K562 (cell line): ENCODE results near the gene TPM4. TPM values are rescaled to one million over a fixed set of nuclear protein-coding genes. Genes with fewer than 3 reads are reported as not detected.

Experiments
- HLTF ChIP-seq: fragments of 450-650 bp; IDR thresholded peaks from 2 replicates; pipeline ENCODE4 v1.6.1; 2016
- MAX ChIP-seq: sonication (generic); formaldehyde crosslinking; IDR thresholded peaks from 2 replicates; pipeline ENCODE4 v1.9.0; 2022; ENCODE audit warnings: mild to moderate bottlenecking, missing genetic modification reagents
- MEF2A ChIP-seq: IDR thresholded peaks from 2 replicates; pipeline ENCODE4 v1.6.1; 2011; ENCODE audit warnings: low read depth, mild to moderate bottlenecking, low read length, moderate library complexity; ENCODE audit not compliant: control insufficient read depth
- MITF ChIP-seq: IDR thresholded peaks from 2 replicates; pipeline ENCODE4 v1.6.1; 2014; ENCODE audit warnings: antibody characterized with exemption
- PHF8 ChIP-seq: fragments of 200-600 bp; sonication (generic); IDR thresholded peaks from 2 replicates; pipeline ENCODE4 v1.6.1; 2012; ENCODE audit warnings: mixed run types, mild to moderate bottlenecking, inconsistent platforms, low read length, moderate library complexity, borderline replicate concordance
- ZBTB40 ChIP-seq, 2 experiments: fragments of 450-650 bp in 1 of 2; sonication (generic) in 1 of 2; formaldehyde crosslinking in 1 of 2; IDR thresholded peaks; 2 replicates each; pipeline versions ENCODE4 v1.7.1 to v1.9.0; 2016 to 2022; ENCODE audit warnings: inconsistent platforms in 1 of 2, mild to moderate bottlenecking in 1 of 2, missing genetic modification reagents in 1 of 2
- ZBTB8A ChIP-seq: fragments of 450-650 bp; IDR thresholded peaks from 2 replicates; pipeline ENCODE4 v1.6.1; 2018; ENCODE audit warnings: mild to moderate bottlenecking, moderate library complexity; ENCODE audit not compliant: partially characterized antibody
- ZNF274 ChIP-seq: IDR thresholded peaks from 2 replicates; pipeline ENCODE4 v1.6.1; 2011; ENCODE audit warnings: low read depth, mild to moderate bottlenecking, low read length, moderate library complexity, borderline replicate concordance
- ZNF311 ChIP-seq: fragments of 250-450 bp; sonication (Bioruptor Pico); IDR thresholded peaks from 2 replicates; pipeline ENCODE4 v1.4.0; 2020; ENCODE audit warnings: mild to moderate bottlenecking, moderate library complexity
- ZNF57 ChIP-seq: fragments of 450-650 bp; formaldehyde crosslinking; IDR thresholded peaks from 2 replicates; pipeline ENCODE4 v1.4.0; 2020; ENCODE audit warnings: mild to moderate bottlenecking, moderate library complexity
- polyA plus RNA-seq, 8 experiments: library from polyadenylated mRNA; depleted of rRNA in 4 of 8; stranded (reverse) in 5 of 8; unstranded in 3 of 8; fragments of >200 nt; fragmentation: Nextera tagmentation in 2 of 8; fragmentation: Illumina TruSeq in 1 of 8; extraction: Ambion mirVana in 2 of 8; extraction: Trizol in 1 of 8; gene quantifications; 2 replicates each; pipeline versions ENCODE4 v1.2.1 to v1.2.3, GENCODE V29; 2011 to 2014; ENCODE audit warnings: inconsistent platforms in 1 of 8, missing spikeins in 1 of 8
- total RNA-seq, 7 experiments: library from RNA; depleted of rRNA in 6 of 7; stranded (reverse); fragments of >200 nt in 6 of 7; fragmentation: Illumina TruSeq in 2 of 7; extraction: Trizol in 2 of 7; gene quantifications; 2 replicates each; pipeline versions ENCODE4 v1.2.1 to v1.2.3, GENCODE V29; 2011 to 2021; ENCODE audit warnings: low replicate concordance in 1 of 7
- TF ChIP-seq, protein P1 (sequence below): IDR thresholded peaks from 3 replicates; pipeline ENCODE4 v1.6.1; 2011; ENCODE audit warnings: borderline replicate concordance, mild to moderate bottlenecking; ENCODE audit not compliant: insufficient read length, insufficient read depth
- TF ChIP-seq, protein P2 (sequence below): fragments of 250-450 bp; sonication (Bioruptor Pico); IDR thresholded peaks from 2 replicates; pipeline ENCODE4 v1.5.0; 2020; ENCODE audit warnings: mild to moderate bottlenecking

Gene TPM4
- total and polyA plus RNA-seq, 9 of the 15 experiments (the other 6 are each of a cell fraction or from before 2014, with no cell fraction given): 28.1 to 111 (median 77.4) TPM

GRCh38 chr19:16111909-16112752, 35.8 kb downstream of the TPM4 start (continued):
- no peak for TF ChIP-seq MITF
- TF ChIP-seq, protein P1, sequence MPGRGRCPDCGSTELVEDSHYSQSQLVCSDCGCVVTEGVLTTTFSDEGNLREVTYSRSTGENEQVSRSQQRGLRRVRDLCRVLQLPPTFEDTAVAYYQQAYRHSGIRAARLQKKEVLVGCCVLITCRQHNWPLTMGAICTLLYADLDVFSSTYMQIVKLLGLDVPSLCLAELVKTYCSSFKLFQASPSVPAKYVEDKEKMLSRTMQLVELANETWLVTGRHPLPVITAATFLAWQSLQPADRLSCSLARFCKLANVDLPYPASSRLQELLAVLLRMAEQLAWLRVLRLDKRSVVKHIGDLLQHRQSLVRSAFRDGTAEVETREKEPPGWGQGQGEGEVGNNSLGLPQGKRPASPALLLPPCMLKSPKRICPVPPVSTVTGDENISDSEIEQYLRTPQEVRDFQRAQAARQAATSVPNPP: no peak
- no peak for TF ChIP-seq ZBTB8A
- no peak for TF ChIP-seq MEF2A
- peak; percentile 70; the same call in 1 of the 2 replicates for TF ChIP-seq PHF8
- no peak for TF ChIP-seq ZNF57 (CRISPR knock-in tag)
- no peak; the same call in 1 of the 2 replicates for TF ChIP-seq ZBTB40 (IDR thresholded peaks at IDR 0.05)
- TF ChIP-seq ZBTB40 (CRISPR knock-in tag; IDR thresholded peaks at IDR 0.05): no peak
- TF ChIP-seq MAX (CRISPR knock-in tag): peak; percentile 65
- no peak for TF ChIP-seq HLTF
- no peak for TF ChIP-seq ZNF311 (CRISPR knock-in tag)
- TF ChIP-seq, protein P2, sequence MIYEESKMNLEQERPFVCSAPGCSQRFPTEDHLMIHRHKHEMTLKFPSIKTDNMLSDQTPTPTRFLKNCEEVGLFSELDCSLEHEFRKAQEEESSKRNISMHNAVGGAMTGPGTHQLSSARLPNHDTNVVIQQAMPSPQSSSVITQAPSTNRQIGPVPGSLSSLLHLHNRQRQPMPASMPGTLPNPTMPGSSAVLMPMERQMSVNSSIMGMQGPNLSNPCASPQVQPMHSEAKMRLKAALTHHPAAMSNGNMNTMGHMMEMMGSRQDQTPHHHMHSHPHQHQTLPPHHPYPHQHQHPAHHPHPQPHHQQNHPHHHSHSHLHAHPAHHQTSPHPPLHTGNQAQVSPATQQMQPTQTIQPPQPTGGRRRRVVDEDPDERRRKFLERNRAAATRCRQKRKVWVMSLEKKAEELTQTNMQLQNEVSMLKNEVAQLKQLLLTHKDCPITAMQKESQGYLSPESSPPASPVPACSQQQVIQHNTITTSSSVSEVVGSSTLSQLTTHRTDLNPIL: no peak
- TF ChIP-seq ZNF274: no peak
